ENCODE measurements around the gene AXIN1. TPM values are rescaled to one million over a fixed set of nuclear protein-coding genes. Genes with fewer than 3 reads are reported as not detected.

AXIN1 gene
- total RNA-seq, 2 donors from 2014 or later, result 31.2 to 35.2 TPM

DNA sequence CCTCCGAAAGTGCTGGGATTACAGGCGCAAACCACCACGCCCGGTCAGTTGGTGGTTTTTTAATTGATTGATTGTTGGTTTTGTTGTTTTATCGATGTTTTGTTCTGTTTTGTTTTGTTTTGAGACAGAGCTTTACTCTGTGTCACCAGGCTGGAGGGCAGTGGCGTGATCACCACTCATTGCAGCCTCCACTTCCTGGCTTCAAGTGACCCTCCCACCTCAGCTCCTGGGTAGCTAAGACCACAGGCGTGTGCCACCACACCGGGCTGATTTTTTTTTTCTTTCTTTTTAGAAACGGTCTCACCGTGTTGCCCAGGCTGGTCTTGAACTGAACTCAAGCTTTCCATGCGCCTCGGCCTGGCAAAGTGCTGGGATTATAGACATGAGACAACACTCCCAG, 105.5 kb downstream of the AXIN1 start:
- no peak for DNase-seq (ENCODE audit: low spot score)
- Histone ChIP-seq H3K27ac (no peak overlapping the region), H3K9me3 (no peaks in the 10 kb centered on the region), H3K36me3 (no peaks in the 10 kb centered on the region), H3K4me3 (no peak overlapping the region), H3K4me1 (replicated peaks) (no peaks in the 10 kb centered on the region), H3K27me3 (replicated peaks; ENCODE audit: insufficient read depth) (no peaks in the 10 kb centered on the region)
- 90% methylated on average over 12 of the region's 12 CpGs for WGBS
- TF ChIP-seq POLR2AphosphoS5 (IDR thresholded peaks at IDR 0.05), result no peak
- TF ChIP-seq POLR2A (IDR thresholded peaks at IDR 0.05), result no peak
- TF ChIP-seq, protein P1, sequence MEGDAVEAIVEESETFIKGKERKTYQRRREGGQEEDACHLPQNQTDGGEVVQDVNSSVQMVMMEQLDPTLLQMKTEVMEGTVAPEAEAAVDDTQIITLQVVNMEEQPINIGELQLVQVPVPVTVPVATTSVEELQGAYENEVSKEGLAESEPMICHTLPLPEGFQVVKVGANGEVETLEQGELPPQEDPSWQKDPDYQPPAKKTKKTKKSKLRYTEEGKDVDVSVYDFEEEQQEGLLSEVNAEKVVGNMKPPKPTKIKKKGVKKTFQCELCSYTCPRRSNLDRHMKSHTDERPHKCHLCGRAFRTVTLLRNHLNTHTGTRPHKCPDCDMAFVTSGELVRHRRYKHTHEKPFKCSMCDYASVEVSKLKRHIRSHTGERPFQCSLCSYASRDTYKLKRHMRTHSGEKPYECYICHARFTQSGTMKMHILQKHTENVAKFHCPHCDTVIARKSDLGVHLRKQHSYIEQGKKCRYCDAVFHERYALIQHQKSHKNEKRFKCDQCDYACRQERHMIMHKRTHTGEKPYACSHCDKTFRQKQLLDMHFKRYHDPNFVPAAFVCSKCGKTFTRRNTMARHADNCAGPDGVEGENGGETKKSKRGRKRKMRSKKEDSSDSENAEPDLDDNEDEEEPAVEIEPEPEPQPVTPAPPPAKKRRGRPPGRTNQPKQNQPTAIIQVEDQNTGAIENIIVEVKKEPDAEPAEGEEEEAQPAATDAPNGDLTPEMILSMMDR (IDR thresholded peaks at IDR 0.05), result no peak
- intact Hi-C loops (cut with DNase I), result no loop called here

DNA sequence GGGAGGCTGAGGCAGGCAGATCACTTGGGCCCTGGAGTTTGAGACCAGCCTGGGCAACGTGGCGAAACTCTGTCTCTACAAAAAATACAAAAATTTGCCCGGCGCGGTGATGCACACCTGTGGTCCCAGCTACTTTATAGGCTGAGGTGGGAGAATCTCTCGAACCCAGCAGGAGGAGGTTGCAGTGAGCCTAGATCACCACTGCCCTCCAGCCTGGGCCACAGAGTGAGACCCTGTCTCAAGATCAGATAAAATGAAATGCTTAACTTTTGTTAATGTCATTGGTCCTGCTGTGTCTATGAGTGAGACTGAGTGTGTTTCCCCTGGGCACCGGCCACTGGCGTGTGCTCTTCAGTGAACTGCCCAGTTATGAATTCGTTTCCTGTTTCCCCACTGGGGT, 107.4 kb downstream of the AXIN1 start:
- TF ChIP-seq, protein P1 (IDR thresholded peaks at IDR 0.05), result no peak
- TF ChIP-seq POLR2AphosphoS5 (IDR thresholded peaks at IDR 0.05) (no peak), POLR2A (IDR thresholded peaks at IDR 0.05) (no peak)
- intact Hi-C loops (cut with DNase I), result no loop called here
- DNase-seq (ENCODE audit: low spot score), result no peak
- WGBS, result 94% methylated on average over 9 of the region's 9 CpGs
- no peaks in the 10 kb centered on the region for H3K9me3 ChIP-seq
- H3K4me3 ChIP-seq, result no peak overlapping the region
- H3K27me3 ChIP-seq (replicated peaks; ENCODE audit: insufficient read depth), result no peaks in the 10 kb centered on the region
- no peaks in the 10 kb centered on the region for H3K36me3 ChIP-seq
- H3K4me1 ChIP-seq (replicated peaks), result no peaks in the 10 kb centered on the region
- no peak overlapping the region for H3K27ac ChIP-seq

DNA sequence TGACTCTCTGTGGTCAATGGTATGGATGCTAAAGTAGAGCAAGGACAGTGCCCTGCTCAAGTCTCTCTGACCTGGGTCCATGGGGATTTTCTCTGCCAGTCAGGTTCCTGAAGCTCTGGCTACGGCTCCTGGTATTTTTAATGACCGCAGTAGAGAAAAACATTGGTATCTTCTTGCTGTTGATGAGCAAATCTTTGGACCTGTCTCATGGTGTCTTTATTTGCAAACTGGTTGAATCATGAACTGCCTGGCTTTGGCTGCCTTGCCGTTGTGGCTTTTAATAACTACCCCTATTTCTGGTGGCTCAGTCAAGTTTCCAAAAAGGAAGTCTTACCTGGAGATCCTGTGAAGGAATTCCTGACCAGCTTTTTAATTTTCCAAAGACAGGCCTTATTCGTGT, 109.2 kb downstream of the AXIN1 start:
- 57% methylated on average over 4 of the region's 4 CpGs for WGBS
- intact Hi-C loops (cut with DNase I), result no loop called here
- Histone ChIP-seq H3K27ac (no peak overlapping the region), H3K4me3 (no peak overlapping the region), H3K4me1 (replicated peaks) (no peaks in the 10 kb centered on the region), H3K27me3 (replicated peaks; ENCODE audit: insufficient read depth) (no peaks in the 10 kb centered on the region), H3K9me3 (no peaks in the 10 kb centered on the region), H3K36me3 (no peaks in the 10 kb centered on the region)
- TF ChIP-seq, protein P1 (IDR thresholded peaks at IDR 0.05), result no peak
- no peak for TF ChIP-seq POLR2A (IDR thresholded peaks at IDR 0.05)
- no peak for TF ChIP-seq POLR2AphosphoS5 (IDR thresholded peaks at IDR 0.05)
- DNase-seq (ENCODE audit: low spot score), result no peak

DNA sequence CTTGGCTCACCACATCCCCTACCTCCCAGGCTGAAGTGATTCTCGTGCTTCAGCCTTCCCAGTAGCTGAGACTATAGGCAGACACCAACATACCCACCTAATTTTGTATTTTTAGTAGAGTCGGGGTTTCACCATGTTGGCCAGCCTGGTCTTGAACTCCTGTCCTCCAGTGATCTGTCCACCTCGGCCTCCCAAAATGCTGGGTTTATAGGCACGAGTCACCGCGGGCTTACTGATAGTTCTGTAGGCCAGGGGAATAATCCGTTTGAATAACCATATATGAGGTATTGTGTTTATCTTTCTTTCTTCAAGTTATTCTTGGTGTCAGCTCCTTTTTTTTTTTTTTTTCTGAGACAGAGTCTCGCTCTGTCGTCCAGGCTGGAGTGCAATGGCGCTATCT, 110.2 kb downstream of the AXIN1 start:
- H3K27ac ChIP-seq, result no peak overlapping the region
- no peak for DNase-seq (ENCODE audit: low spot score)
- WGBS, result 94% methylated on average over 10 of the region's 10 CpGs
- H3K27me3 ChIP-seq (replicated peaks; ENCODE audit: insufficient read depth), result no peaks in the 10 kb centered on the region
- no peaks in the 10 kb centered on the region for H3K4me1 ChIP-seq (replicated peaks)
- TF ChIP-seq, protein P1 (IDR thresholded peaks at IDR 0.05), result no peak
- no peak for TF ChIP-seq POLR2AphosphoS5 (IDR thresholded peaks at IDR 0.05)
- no peaks in the 10 kb centered on the region for H3K36me3 ChIP-seq
- intact Hi-C loops (cut with DNase I), result no loop called here
- H3K9me3 ChIP-seq, result no peaks in the 10 kb centered on the region
- no peak overlapping the region for H3K4me3 ChIP-seq

DNA sequence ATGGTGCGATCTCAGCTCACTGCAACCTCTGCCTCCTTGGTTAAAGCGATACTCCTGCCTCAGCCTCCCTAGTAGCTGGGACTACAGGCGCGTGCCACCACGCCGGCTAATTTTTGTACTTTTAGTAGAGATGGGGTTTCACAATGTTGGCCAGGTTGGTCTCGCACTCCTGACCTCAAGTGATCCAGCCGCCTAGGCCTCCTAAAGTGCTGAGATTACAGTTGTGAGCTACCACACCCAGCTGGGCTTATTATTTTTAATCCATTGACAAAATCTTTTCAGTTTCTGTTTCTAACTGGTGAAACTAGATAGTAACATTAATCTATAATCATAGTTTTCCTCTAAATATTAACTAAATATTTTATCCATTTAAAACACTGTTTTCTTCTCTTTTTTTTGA, 112.0 kb downstream of the AXIN1 start:
- WGBS, result 96% methylated on average over 8 of the region's 8 CpGs
- no peak for DNase-seq (ENCODE audit: low spot score)
- Histone ChIP-seq H3K36me3 (no peaks in the 10 kb centered on the region), H3K27me3 (replicated peaks; ENCODE audit: insufficient read depth) (no peaks in the 10 kb centered on the region), H3K27ac (no peak overlapping the region), H3K4me1 (replicated peaks) (no peaks in the 10 kb centered on the region), H3K4me3 (no peak overlapping the region), H3K9me3 (no peaks in the 10 kb centered on the region)
- no peak for TF ChIP-seq POLR2A (IDR thresholded peaks at IDR 0.05)
- TF ChIP-seq, protein P1 (IDR thresholded peaks at IDR 0.05), result no peak
- no peak for TF ChIP-seq POLR2AphosphoS5 (IDR thresholded peaks at IDR 0.05)
- intact Hi-C loops (cut with DNase I), result no loop called here

Measured in prostate gland (tissue), 2 donors.